Aorta (tissue), 5 donors: ENCODE data around the gene SPNS1. TPM values are rescaled to one million over a fixed set of nuclear protein-coding genes. Genes with fewer than 3 reads are reported as not detected.
"Not testable (repeated sequence)": the region's sequence is repeated elsewhere in the genome, so short reads cannot be mapped to it uniquely, and the experiment has no call there.

ENCODE experiments used
- ATAC-seq: fragments of 200-7000 bp; cut with Tn5 transposase; one replicate; pipeline ENCODE4 v1.9.1; 2022; ENCODE audit warnings: moderate library complexity; ENCODE audit not compliant: low FRiP score
- DNase-seq, 2 donors: peaks; one replicate each; pipeline ENCODE4 v3.0.0-alpha.2; 2020
- H3K27ac ChIP-seq, 2 donors: one replicate each; pipeline ENCODE4 v1.5.1; 2013; ENCODE audit warnings: low read length in 2 of 2, mild to moderate bottlenecking in 2 of 2, moderate library complexity in 2 of 2, control low read depth in 1 of 2, inconsistent platforms in 1 of 2, low read depth in 1 of 2
- H3K27me3 ChIP-seq, 2 donors: one replicate each; pipeline ENCODE4 v1.6.1; 2013; ENCODE audit warnings: control low read depth in 1 of 2, low read length in 1 of 2, mild to moderate bottlenecking in 1 of 2, moderate library complexity in 1 of 2; ENCODE audit not compliant: insufficient read depth in 2 of 2, control insufficient read depth in 1 of 2
- H3K36me3 ChIP-seq, 2 donors: one replicate each; pipeline ENCODE4 v1.6.1; 2013; ENCODE audit warnings: control low read depth in 1 of 2, low read length in 1 of 2, mild to moderate bottlenecking in 1 of 2; ENCODE audit not compliant: insufficient read depth in 2 of 2, control insufficient read depth in 1 of 2
- H3K4me1 ChIP-seq, 2 donors: one replicate each; pipeline ENCODE4 v1.6.1; 2013; ENCODE audit warnings: low read length in 2 of 2, control low read depth in 1 of 2, mild to moderate bottlenecking in 1 of 2, moderate library complexity in 1 of 2; ENCODE audit not compliant: insufficient read depth in 2 of 2, control insufficient read depth in 1 of 2
- H3K4me3 ChIP-seq, 2 donors: one replicate each; pipeline ENCODE4 v1.5.1; 2013; ENCODE audit warnings: low read length in 2 of 2, control low read depth in 1 of 2, mild to moderate bottlenecking in 1 of 2
- H3K9me3 ChIP-seq: one replicate; pipeline ENCODE4 v1.6.1; 2013; ENCODE audit warnings: mild to moderate bottlenecking, low read length; ENCODE audit not compliant: control insufficient read depth
- whole genome bisulfite sequencing, 2 donors: extraction: QIAGEN DNeasy Blood & Tissue Kit; methylation state at CpG; one replicate each; pipeline ENCODE4 v1.1.7; 2013; 5-methylcytosine and 5-hydroxymethylcytosine counted together
- intact Hi-C, 2 donors: fragments of 100-400 bp; cut with DNase I; formaldehyde crosslinking; loops; one replicate each; pipeline versions ENCODE4 v1.14.2 to v1.15.0; 2022
- polyA plus RNA-seq, 2 donors: library from polyadenylated mRNA; stranded (reverse); fragments of 200-250 nt; gene quantifications; one replicate each; pipeline ENCODE4 v1.2.3, GENCODE V29; 2013
- total RNA-seq, 2 donors: library from RNA; stranded (reverse); fragmentation: NEBNext Ultra II Directional; extraction: Animal tissue kit (Norgen Biotek cat#: 25700); gene quantifications; one replicate each; pipeline ENCODE4 v1.2.1, GENCODE V29; 2021
- donor health status: healthy with polysubstance abuse.
- donor health status: Bipolar disorder and iron deficiency.
- donor health status: DM: no; HTN: no; CAD: no.
- donor health status: DM: no; HTN: no; CAD: no.
- donor health status: DM: yes; HTN: yes; CAD: no.

SPNS1 gene
- total and polyA plus RNA-seq, 4 donors: 11.8 to 112 (median 23.0) TPM

- H3K36me3 ChIP-seq, H3K9me3 ChIP-seq, H3K4me3 ChIP-seq, DNase-seq, intact Hi-C loops, H3K27ac ChIP-seq, H3K27me3 ChIP-seq, H3K4me1 ChIP-seq, ATAC-seq: not testable (repeated sequence)
- 88 to 90% methylated on average over 2 of the region's 2 CpGs for WGBS, 2 donors
These were observed 4.9 kb upstream of the SPNS1 start for GRCh38 chr16:28969696-28970095.

- 0 to 1% methylated on average over 17 of the region's 17 CpGs for WGBS, 2 donors
- DNase-seq: peak; percentile 61 to 85
- Histone ChIP-seq H3K27ac (peak overlapping the region in 1 of 2 donors; percentile 28), H3K36me3 (no peaks in the 10 kb centered on the region), H3K9me3 (no peaks in the 10 kb centered on the region), H3K4me1 (no peaks in the 10 kb centered on the region), H3K4me3 (peak overlapping the region; percentile 62 to 63), H3K27me3 (no peaks in the 10 kb centered on the region)
- intact Hi-C loops: no loop called here
- ATAC-seq: peak; percentile 66
These were observed 556 bp upstream of the SPNS1 start for GRCh38 chr16:28974007-28974436.

GRCh38 chr16:28975158-28975599 is 601 bp downstream of the SPNS1 start:
- intact Hi-C loops: no loop called here
- Histone ChIP-seq H3K4me1 (no peaks in the 10 kb centered on the region), H3K36me3 (no peaks in the 10 kb centered on the region), H3K9me3 (no peaks in the 10 kb centered on the region), H3K27me3 (no peaks in the 10 kb centered on the region), H3K4me3 (peak overlapping the region; percentile 29 to 61), H3K27ac (no peak overlapping the region)
- ATAC-seq: peak; percentile 2
- DNase-seq: no peak
- 5 to 9% methylated on average over 26 to 30 of the region's 30 CpGs for WGBS, 2 donors

- 81 to 82% methylated on average over 11 of the region's 11 CpGs for WGBS, 2 donors
- no peak for DNase-seq
- Histone ChIP-seq H3K27me3 (no peaks in the 10 kb centered on the region), H3K4me3 (no peak overlapping the region), H3K36me3 (peaks cover 0 to 3% of the 10 kb centered on the region in 2 donors), H3K27ac (no peak overlapping the region), H3K4me1 (no peaks in the 10 kb centered on the region), H3K9me3 (no peaks in the 10 kb centered on the region)
- intact Hi-C loops: no loop called here
- ATAC-seq: no peak
These were observed 3.4 kb downstream of the SPNS1 start for GRCh38 chr16:28977703-28978662.

- H3K4me3 ChIP-seq, DNase-seq, H3K27ac ChIP-seq, ATAC-seq, H3K4me1 ChIP-seq, H3K27me3 ChIP-seq, H3K9me3 ChIP-seq, intact Hi-C loops, H3K36me3 ChIP-seq: not testable (repeated sequence)
- 86 to 89% methylated on average over 7 of the region's 7 CpGs for WGBS, 2 donors
These were observed 5.8 kb downstream of the SPNS1 start for GRCh38 chr16:28980330-28980729.

GRCh38 chr16:28980929-28981328 is 6.4 kb downstream of the SPNS1 start:
- H3K27me3 ChIP-seq: no peaks in the 10 kb centered on the region
- DNase-seq (no peak), ATAC-seq (no peak)
- no peaks in the 10 kb centered on the region for H3K4me1 ChIP-seq
- no peak overlapping the region for H3K27ac ChIP-seq
- H3K4me3 ChIP-seq: no peak overlapping the region
- 94 to 95% methylated on average over 7 of the region's 7 CpGs for WGBS, 2 donors
- intact Hi-C loops: no loop called here
- H3K36me3 ChIP-seq: peaks cover 0 to 3% of the 10 kb centered on the region in 2 donors
- H3K9me3 ChIP-seq: no peaks in the 10 kb centered on the region

- Histone ChIP-seq H3K27ac (no peak overlapping the region), H3K27me3 (no peaks in the 10 kb centered on the region), H3K4me3 (no peak overlapping the region), H3K36me3 (peaks cover 0 to 3% of the 10 kb centered on the region in 2 donors), H3K9me3 (no peaks in the 10 kb centered on the region), H3K4me1 (no peaks in the 10 kb centered on the region)
- intact Hi-C loops: no loop called here
- no peak for DNase-seq
- 75 to 79% methylated on average over 12 of the region's 12 CpGs for WGBS, 2 donors
- no peak for ATAC-seq
These were observed 6.9 kb downstream of the SPNS1 start for GRCh38 chr16:28981517-28981916.

GRCh38 chr16:28982418-28982817 is 7.8 kb downstream of the SPNS1 start:
- peaks cover 0 to 3% of the 10 kb centered on the region in 2 donors for H3K36me3 ChIP-seq
- H3K27me3 ChIP-seq: no peaks in the 10 kb centered on the region
- H3K4me3 ChIP-seq: no peak overlapping the region
- ATAC-seq (no peak), DNase-seq (no peak)
- intact Hi-C loops: no loop called here
- no peaks in the 10 kb centered on the region for H3K9me3 ChIP-seq
- no peaks in the 10 kb centered on the region for H3K4me1 ChIP-seq
- 94 to 99% methylated on average over 10 of the region's 10 CpGs for WGBS, 2 donors
- H3K27ac ChIP-seq: no peak overlapping the region

- DNase-seq (no peak), ATAC-seq (no peak)
- WGBS, 2 donors: 88 to 90% methylated on average over 11 of the region's 11 CpGs
- Histone ChIP-seq H3K36me3 (peaks cover 0 to 3% of the 10 kb centered on the region in 2 donors), H3K4me1 (no peaks in the 10 kb centered on the region), H3K9me3 (no peaks in the 10 kb centered on the region), H3K4me3 (no peak overlapping the region), H3K27me3 (no peaks in the 10 kb centered on the region), H3K27ac (no peak overlapping the region)
- intact Hi-C loops: no loop called here
These were observed 8.4 kb downstream of the SPNS1 start for GRCh38 chr16:28982949-28983348.
